Common myeloid progenitor, CD34-positive (primary cell): ENCODE results near the gene PICK1.
"Not testable (repeated sequence)": the region's sequence is repeated elsewhere in the genome, so short reads cannot be mapped to it uniquely, and the experiment has no call there.

Experiments
- CTCF ChIA-PET: fragments of 350-600 bp; sonication (Branson Sonifier 250); formaldehyde crosslinking; loops from one replicate; lab custom pipeline; 2021; ENCODE audit warnings: antibody characterized with exemption; lab: Charles Lee
- POLR2A ChIA-PET: fragments of 350-600 bp; sonication (Branson Sonifier 250); formaldehyde crosslinking; loops from one replicate; lab custom pipeline; 2021; ENCODE audit warnings: antibody characterized with exemption; lab: Charles Lee
- DNase-seq, 3 donors: peaks; one replicate each; pipeline versions ENCODE4 v3.0.0 to v3.0.0-alpha.2; 2013
- H3K27ac ChIP-seq, 2 experiments: 1 replicate in 1 of 2; 2 replicates in 1 of 2; pipeline ENCODE4 v1.7.0; 2013; ENCODE audit warnings: inconsistent platforms in 2 of 2, low read length in 2 of 2, mild to moderate bottlenecking in 2 of 2, low read depth in 1 of 2, moderate library complexity in 1 of 2; ENCODE audit not compliant: severe bottlenecking in 2 of 2, insufficient read depth in 1 of 2, poor library complexity in 1 of 2
- H3K27me3 ChIP-seq, 5 experiments: replicated peaks in 2 of 5; 1 replicate in 3 of 5; 2 replicates in 2 of 5; pipeline versions ENCODE4 v1.6.1 to v1.7.0; 2013; ENCODE audit warnings: low read length in 4 of 5, mild to moderate bottlenecking in 2 of 5, moderate library complexity in 2 of 5, inconsistent platforms in 1 of 5; ENCODE audit not compliant: insufficient read depth in 5 of 5, control insufficient read depth in 4 of 5
- H3K36me3 ChIP-seq, 4 experiments: 1 replicate in 2 of 4; 2 replicates in 2 of 4; pipeline versions ENCODE4 v1.6.1 to v1.7.0; 2013; ENCODE audit warnings: low read length in 3 of 4, control low read depth in 1 of 4, mild to moderate bottlenecking in 1 of 4; ENCODE audit not compliant: control insufficient read depth in 4 of 4, insufficient read depth in 4 of 4
- H3K4me1 ChIP-seq, 4 experiments: 1 replicate in 3 of 4; 2 replicates in 1 of 4; pipeline versions ENCODE4 v1.6.1 to v1.7.1; 2013; ENCODE audit warnings: low read length in 3 of 4, mild to moderate bottlenecking in 3 of 4, control low read depth in 1 of 4, inconsistent platforms in 1 of 4, moderate library complexity in 1 of 4; ENCODE audit not compliant: control insufficient read depth in 4 of 4, insufficient read depth in 4 of 4; ENCODE audit errors: control extremely low read depth in 1 of 4
- H3K4me3 ChIP-seq, 7 experiments: 1 replicate in 4 of 7; 2 replicates in 3 of 7; pipeline versions ENCODE4 v1.5.1 to v1.7.0; 2013; ENCODE audit warnings: mild to moderate bottlenecking in 7 of 7, low read length in 6 of 7, moderate library complexity in 6 of 7, inconsistent platforms in 2 of 7, low read depth in 2 of 7, control low read depth in 1 of 7; ENCODE audit not compliant: insufficient read depth in 4 of 7, control insufficient read depth in 1 of 7; ENCODE audit errors: extremely low read depth in 1 of 7
- H3K9me3 ChIP-seq, 5 experiments: 1 replicate in 4 of 5; 2 replicates in 1 of 5; pipeline versions ENCODE4 v1.6.1 to v1.7.1; 2013; ENCODE audit warnings: low read length in 4 of 5, mild to moderate bottlenecking in 2 of 5, inconsistent platforms in 1 of 5, low read depth in 1 of 5, moderate library complexity in 1 of 5; ENCODE audit not compliant: control insufficient read depth in 4 of 5, insufficient read depth in 2 of 5; ENCODE audit errors: control extremely low read depth in 1 of 5
- WGBS: methylation state at CpG from one replicate; pipeline ENCODE4 v1.1.5; 2013; ENCODE audit not compliant: insufficient coverage; 5-methylcytosine and 5-hydroxymethylcytosine counted together

The PICK1 gene

DNA sequence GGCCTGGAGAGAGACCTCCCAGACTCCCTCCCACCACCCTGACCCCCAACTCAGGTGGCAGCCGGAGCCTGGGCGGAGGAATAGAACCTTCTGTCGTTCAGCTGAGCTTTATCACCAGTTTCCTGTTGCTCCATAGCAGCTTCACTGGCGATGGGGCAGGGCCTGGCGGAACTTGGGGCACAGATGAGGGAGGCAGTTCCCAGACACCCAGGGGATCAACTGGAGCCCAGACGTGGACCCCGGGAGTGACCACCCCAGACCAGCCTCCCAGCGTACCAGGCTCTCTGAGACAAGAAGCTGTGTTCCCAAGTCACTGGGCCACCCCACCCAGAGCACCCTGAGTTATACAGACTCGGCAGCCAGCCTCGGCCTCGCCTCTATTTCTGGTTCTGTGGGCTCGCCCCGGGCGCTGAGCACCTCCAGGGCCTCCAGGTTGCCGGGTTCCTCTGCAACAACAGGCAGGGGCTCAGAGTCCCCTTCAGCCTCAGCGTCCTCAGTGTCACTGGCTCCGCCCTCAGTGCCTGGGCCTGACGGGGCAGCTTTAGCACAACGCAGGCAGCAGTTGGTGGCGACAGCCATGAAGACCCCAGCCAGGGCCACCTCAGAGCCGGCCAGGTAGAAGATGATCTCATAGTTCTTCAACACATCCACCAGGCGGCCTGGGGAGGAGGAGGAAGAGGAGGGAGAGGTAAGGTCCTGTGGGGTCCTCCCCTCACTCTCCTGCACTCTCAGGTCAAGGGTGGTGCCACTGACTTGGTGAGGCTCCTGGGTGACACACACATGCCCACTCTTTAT lies 21.0 kb downstream of the PICK1 start:
- Histone ChIP-seq H3K27me3 (peaks cover 0 to 37% (median 15%) of the 10 kb centered on the region in 5 experiments), H3K27ac (no peak overlapping the region), H3K9me3 (no peaks in the 10 kb centered on the region), H3K4me3 (no peak overlapping the region), H3K36me3 (peaks cover 0 to 19% (median 10%) of the 10 kb centered on the region in 4 experiments), H3K4me1 (peaks cover 0 to 24% (median 20%) of the 10 kb centered on the region in 4 experiments)
- no peak for DNase-seq
- WGBS: 91% methylated on average over 21 of the region's 22 CpGs
- CTCF ChIA-PET: interaction anchor here (1.4 kb wide), 1 partner anchor 36 kb away, joined by 3 read pairs; no protein-coding TSS in a partner anchor
- POLR2A ChIA-PET: no interaction called here

- CTCF ChIA-PET: interaction anchor here (1.4 to 1.8 kb wide), 2 partner anchors 27 to 35 kb away, joined by 3 to 5 read pairs; no protein-coding TSS in a partner anchor
- H3K9me3 ChIP-seq, DNase-seq, H3K36me3 ChIP-seq, H3K4me3 ChIP-seq, POLR2A ChIA-PET, H3K27ac ChIP-seq: not testable (repeated sequence)
- H3K27me3 ChIP-seq: peaks cover 0 to 47% (median 18%) of the 10 kb centered on the region in 5 experiments
- whole genome bisulfite sequencing: 100% methylated on average over 1 of the region's 2 CpGs
- H3K4me1 ChIP-seq: peaks cover 0 to 24% (median 20%) of the 10 kb centered on the region in 4 experiments
These were observed 22.0 kb downstream of the PICK1 start for GRCh38 chr22:38079208-38079607.

- DNase-seq: no peak
- Histone ChIP-seq H3K27ac (no peak overlapping the region), H3K4me3 (no peak overlapping the region), H3K27me3 (peaks cover 0 to 47% (median 18%) of the 10 kb centered on the region in 5 experiments), H3K4me1 (peaks cover 0 to 24% (median 20%) of the 10 kb centered on the region in 4 experiments), H3K36me3 (peaks cover 0 to 5% (median 3%) of the 10 kb centered on the region in 4 experiments), H3K9me3 (no peaks in the 10 kb centered on the region)
- ChIA-PET POLR2A (no interaction called here), CTCF (interaction anchor here (1.4 to 1.8 kb wide), 2 partner anchors 28 to 35 kb away, joined by 3 to 5 read pairs; no protein-coding TSS in a partner anchor)
- 97% methylated on average over 4 of the region's 7 CpGs for WGBS
These were observed 22.6 kb downstream of the PICK1 start for GRCh38 chr22:38079804-38080203.

DNA sequence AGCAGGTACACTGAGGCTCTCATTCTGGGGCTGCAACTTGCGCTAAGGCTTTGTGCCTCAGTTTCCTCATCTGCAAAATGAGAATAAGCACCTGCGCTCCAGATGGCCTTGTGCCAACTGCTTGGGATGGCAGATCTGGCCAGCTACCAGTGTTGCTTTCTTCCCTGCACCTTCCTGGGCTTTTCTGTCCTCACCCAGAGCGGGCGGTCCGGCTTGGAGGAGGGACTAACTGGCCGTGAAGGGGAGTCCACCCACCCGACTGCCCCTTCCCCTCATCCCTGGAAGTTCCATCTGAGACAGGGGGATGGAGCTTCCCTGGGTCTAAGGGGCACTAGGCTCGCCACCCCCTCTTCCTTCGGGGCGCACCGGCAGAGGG lies 23.3 kb downstream of the PICK1 start:
- 79% methylated on average over 5 of the region's 11 CpGs for WGBS
- Histone ChIP-seq H3K36me3 (no peaks in the 10 kb centered on the region), H3K4me3 (peak overlapping the region in 3 of 7 experiments; percentile 7 to 64 (median 59)), H3K4me1 (peaks cover 0 to 24% (median 20%) of the 10 kb centered on the region in 4 experiments), H3K27me3 (peaks cover 0 to 49% (median 18%) of the 10 kb centered on the region in 5 experiments), H3K9me3 (no peaks in the 10 kb centered on the region), H3K27ac (no peak overlapping the region)
- ChIA-PET POLR2A (no interaction called here), CTCF (interaction anchor here (1.8 kb wide), 1 partner anchor 28 kb away, joined by 5 read pairs; no protein-coding TSS in a partner anchor)
- DNase-seq: no peak

GRCh38 chr22:38080850-38081635 lies 23.8 kb downstream of the PICK1 start:
- Histone ChIP-seq H3K27ac (no peak overlapping the region), H3K4me3 (peak overlapping the region; percentile 4 to 64 (median 54)), H3K9me3 (no peaks in the 10 kb centered on the region), H3K36me3 (no peaks in the 10 kb centered on the region), H3K27me3 (peaks cover 0 to 49% (median 18%) of the 10 kb centered on the region in 5 experiments), H3K4me1 (peaks cover 0 to 24% (median 20%) of the 10 kb centered on the region in 4 experiments)
- ChIA-PET CTCF (interaction anchor here (1.0 kb wide), 1 partner anchor 21 kb away, joined by 3 read pairs; no protein-coding TSS in a partner anchor), POLR2A (no interaction called here)
- WGBS: 6% methylated on average over 90 of the region's 110 CpGs
- DNase-seq: peak in 2 of 3 donors; percentile 37 to 46

GRCh38 chr22:38081636-38081940 lies 24.4 kb downstream of the PICK1 start:
- peak overlapping the region in 5 of 7 experiments; percentile 21 to 64 (median 55) for H3K4me3 ChIP-seq
- peaks cover 0 to 49% (median 18%) of the 10 kb centered on the region in 5 experiments for H3K27me3 ChIP-seq
- no peak overlapping the region for H3K27ac ChIP-seq
- DNase-seq: no peak
- no peaks in the 10 kb centered on the region for H3K9me3 ChIP-seq
- peaks cover 0 to 24% (median 20%) of the 10 kb centered on the region in 4 experiments for H3K4me1 ChIP-seq
- POLR2A ChIA-PET: no interaction called here
- CTCF ChIA-PET: interaction anchor here (0.5 to 1.0 kb wide), 2 partner anchors 20 to 22 kb away, joined by 3 read pairs; no protein-coding TSS in a partner anchor
- H3K36me3 ChIP-seq: no peaks in the 10 kb centered on the region
- 4% methylated on average over 17 of the region's 17 CpGs for WGBS
